Measurements from ENCODE around the gene UGGT1.

UGGT1 gene

GRCh38 chr2:128090575-128090944 is 440 bp upstream of the UGGT1 start:
- DNase-seq, result no peak
- Mint-ChIP-seq H3K27me3 (no peaks in the 10 kb centered on the region), H3K9me3 (no peaks in the 10 kb centered on the region), H3K4me3 (peak overlapping the region; percentile 85), H3K36me3 (peaks cover 15% of the 10 kb centered on the region), H3K4me1 (peaks cover 45% of the 10 kb centered on the region), H3K27ac (peak overlapping the region; percentile 94)
- CTCF ChIA-PET, result interaction anchor here (1.3 kb wide), 1 partner anchor 62 kb away, joined by 3 read pairs; no protein-coding TSS in a partner anchor

GRCh38 chr2:128091726-128092080 is 703 bp downstream of the UGGT1 start:
- Mint-ChIP-seq H3K9me3 (no peaks in the 10 kb centered on the region), H3K4me3 (peak overlapping the region; percentile 85), H3K4me1 (peaks cover 55% of the 10 kb centered on the region), H3K27ac (peak overlapping the region; percentile 94), H3K36me3 (peaks cover 15% of the 10 kb centered on the region), H3K27me3 (no peaks in the 10 kb centered on the region)
- DNase-seq, result peak; percentile 32
- CTCF ChIA-PET, result no interaction called here

- Mint-ChIP-seq H3K36me3 (peaks cover 18% of the 10 kb centered on the region), H3K4me3 (peak overlapping the region; percentile 85), H3K27me3 (no peaks in the 10 kb centered on the region), H3K9me3 (no peaks in the 10 kb centered on the region), H3K4me1 (peaks cover 55% of the 10 kb centered on the region), H3K27ac (peak overlapping the region; percentile 80)
- CTCF ChIA-PET, result interaction anchor here (0.6 to 1.2 kb wide), 2 partner anchors 13 to 29 kb away, joined by 3 to 4 read pairs; no protein-coding TSS in a partner anchor
- no peak for DNase-seq
Observed at GRCh38 chr2:128092656-128093055, 1.7 kb downstream of the UGGT1 start.

- Mint-ChIP-seq H3K4me3 (no peak overlapping the region), H3K27me3 (no peaks in the 10 kb centered on the region), H3K36me3 (peaks cover 27% of the 10 kb centered on the region), H3K4me1 (peaks cover 55% of the 10 kb centered on the region), H3K27ac (no peak overlapping the region), H3K9me3 (no peaks in the 10 kb centered on the region)
- CTCF ChIA-PET, result no interaction called here
- DNase-seq, result no peak
Observed at GRCh38 chr2:128093762-128094161, 2.8 kb downstream of the UGGT1 start.

- Mint-ChIP-seq H3K36me3 (peaks cover 32% of the 10 kb centered on the region), H3K4me3 (no peak overlapping the region), H3K9me3 (no peaks in the 10 kb centered on the region), H3K27ac (no peak overlapping the region), H3K4me1 (peaks cover 47% of the 10 kb centered on the region), H3K27me3 (no peaks in the 10 kb centered on the region)
- CTCF ChIA-PET, result no interaction called here
- DNase-seq, result no peak
Observed at GRCh38 chr2:128095201-128095600, 4.2 kb downstream of the UGGT1 start.

- Mint-ChIP-seq H3K36me3 (peaks cover 42% of the 10 kb centered on the region), H3K4me3 (no peak overlapping the region), H3K27me3 (no peaks in the 10 kb centered on the region), H3K4me1 (peaks cover 2% of the 10 kb centered on the region), H3K27ac (no peak overlapping the region), H3K9me3 (no peaks in the 10 kb centered on the region)
- DNase-seq, result no peak
- CTCF ChIA-PET, result interaction anchor here (0.7 kb wide), 1 partner anchor 10 kb away, joined by 3 read pairs; no protein-coding TSS in a partner anchor
Observed at GRCh38 chr2:128103407-128103806, 12.4 kb downstream of the UGGT1 start.

GRCh38 chr2:128105072-128105471 is 14.1 kb downstream of the UGGT1 start:
- H3K4me1 Mint-ChIP-seq, result peaks cover 2% of the 10 kb centered on the region

GRCh38 chr2:128108166-128108565 is 17.2 kb downstream of the UGGT1 start:
- Mint-ChIP-seq H3K27ac (no peak overlapping the region), H3K4me1 (no peaks in the 10 kb centered on the region), H3K9me3 (no peaks in the 10 kb centered on the region), H3K27me3 (no peaks in the 10 kb centered on the region), H3K4me3 (no peak overlapping the region), H3K36me3 (peaks cover 27% of the 10 kb centered on the region)
- DNase-seq, result no peak
- CTCF ChIA-PET, result no interaction called here

More at GRCh38 chr2:128105072-128105471, 14.1 kb downstream of the UGGT1 start:
- CTCF ChIA-PET, result no interaction called here
- DNase-seq, result no peak
- H3K9me3 Mint-ChIP-seq, result no peaks in the 10 kb centered on the region
- no peak overlapping the region for H3K27ac Mint-ChIP-seq
- peaks cover 36% of the 10 kb centered on the region for H3K36me3 Mint-ChIP-seq
- no peak overlapping the region for H3K4me3 Mint-ChIP-seq
- H3K27me3 Mint-ChIP-seq, result no peaks in the 10 kb centered on the region

- Mint-ChIP-seq H3K9me3 (no peaks in the 10 kb centered on the region), H3K27me3 (no peaks in the 10 kb centered on the region), H3K4me1 (no peaks in the 10 kb centered on the region), H3K36me3 (peaks cover 24% of the 10 kb centered on the region), H3K4me3 (no peak overlapping the region), H3K27ac (no peak overlapping the region)
- DNase-seq, result no peak
- CTCF ChIA-PET, result no interaction called here
Observed at GRCh38 chr2:128109243-128109642, 18.2 kb downstream of the UGGT1 start.

- DNase-seq, result no peak
- Mint-ChIP-seq H3K4me3 (no peak overlapping the region), H3K36me3 (peaks cover 39% of the 10 kb centered on the region)
Observed at GRCh38 chr2:128115921-128116623, 25.1 kb downstream of the UGGT1 start.

GRCh38 chr2:128134573-128134972 is 43.6 kb downstream of the UGGT1 start:
- no peak for DNase-seq
- no peak overlapping the region for H3K27ac Mint-ChIP-seq
- H3K4me1 Mint-ChIP-seq, result no peaks in the 10 kb centered on the region
- H3K27me3 Mint-ChIP-seq, result no peaks in the 10 kb centered on the region
- H3K36me3 Mint-ChIP-seq, result peaks cover 60% of the 10 kb centered on the region
- CTCF ChIA-PET, result no interaction called here
- H3K4me3 Mint-ChIP-seq, result no peak overlapping the region
- H3K9me3 Mint-ChIP-seq, result no peaks in the 10 kb centered on the region

More at GRCh38 chr2:128115921-128116623, 25.1 kb downstream of the UGGT1 start:
- CTCF ChIA-PET, result no interaction called here
- H3K27ac Mint-ChIP-seq, result no peak overlapping the region
- no peaks in the 10 kb centered on the region for H3K9me3 Mint-ChIP-seq
- no peaks in the 10 kb centered on the region for H3K27me3 Mint-ChIP-seq
- no peaks in the 10 kb centered on the region for H3K4me1 Mint-ChIP-seq

GRCh38 chr2:128137094-128137616 is 46.2 kb downstream of the UGGT1 start:
- CTCF ChIA-PET, result no interaction called here
- Mint-ChIP-seq H3K27ac (peak overlapping the region; percentile 40), H3K4me1 (no peaks in the 10 kb centered on the region), H3K9me3 (no peaks in the 10 kb centered on the region), H3K27me3 (no peaks in the 10 kb centered on the region), H3K36me3 (peaks cover 60% of the 10 kb centered on the region), H3K4me3 (no peak overlapping the region)
- no peak for DNase-seq

- no peaks in the 10 kb centered on the region for H3K4me1 Mint-ChIP-seq
- H3K27me3 Mint-ChIP-seq, result no peaks in the 10 kb centered on the region
- H3K9me3 Mint-ChIP-seq, result no peaks in the 10 kb centered on the region
- CTCF ChIA-PET, result no interaction called here
- DNase-seq, result no peak
- peaks cover 47% of the 10 kb centered on the region for H3K36me3 Mint-ChIP-seq
- H3K4me3 Mint-ChIP-seq, result no peak overlapping the region
- H3K27ac Mint-ChIP-seq, result no peak overlapping the region
Observed at GRCh38 chr2:128139624-128140023, 48.6 kb downstream of the UGGT1 start.

- CTCF ChIA-PET, result no interaction called here
- no peaks in the 10 kb centered on the region for H3K4me1 Mint-ChIP-seq
- H3K9me3 Mint-ChIP-seq, result no peaks in the 10 kb centered on the region
- H3K27me3 Mint-ChIP-seq, result no peaks in the 10 kb centered on the region
- DNase-seq, result no peak
- H3K4me3 Mint-ChIP-seq, result no peak overlapping the region
- H3K36me3 Mint-ChIP-seq, result peaks cover 31% of the 10 kb centered on the region
- no peak overlapping the region for H3K27ac Mint-ChIP-seq
Observed at GRCh38 chr2:128145651-128146050, 54.7 kb downstream of the UGGT1 start.

- H3K27ac Mint-ChIP-seq, result peak overlapping the region; percentile 19
- no peak for DNase-seq
- no peak overlapping the region for H3K4me3 Mint-ChIP-seq
- H3K36me3 Mint-ChIP-seq, result peaks cover 43% of the 10 kb centered on the region
- H3K9me3 Mint-ChIP-seq, result no peaks in the 10 kb centered on the region
- CTCF ChIA-PET, result no interaction called here
- no peaks in the 10 kb centered on the region for H3K27me3 Mint-ChIP-seq
- H3K4me1 Mint-ChIP-seq, result no peaks in the 10 kb centered on the region
Observed at GRCh38 chr2:128153786-128154185, 62.8 kb downstream of the UGGT1 start.

Data from activated naive CD4-positive, alpha-beta T cell treated with anti-CD3 and anti-CD28 coated beads, Interleukin-2, amount 10 ng/mL, durations not matched to agents 7 days and 5 days (primary cell).